Breast epithelium (tissue), 3 donors: ENCODE data around the gene RBBP5.

Source experiments
- POLR2A ChIP-seq: fragments of 450-650 bp; IDR thresholded peaks from one replicate; pipeline ENCODE4 v1.6.1; 2016; ENCODE audit warnings: antibody characterized with exemption, mild to moderate bottlenecking, moderate library complexity
- POLR2AphosphoS5 ChIP-seq, 3 donors: sonication (generic); formaldehyde crosslinking; IDR thresholded peaks; one replicate each; pipeline ENCODE4 v1.6.1; 2017; ENCODE audit warnings: antibody characterized with exemption in 3 of 3
- TF ChIP-seq, protein P1 (sequence below), 3 donors: fragments of 450-650 bp; IDR thresholded peaks; one replicate each; pipeline ENCODE4 v1.5.1; 2016 to 2017; ENCODE audit warnings: antibody characterized with exemption in 3 of 3, mild to moderate bottlenecking in 3 of 3, moderate library complexity in 3 of 3

DNA sequence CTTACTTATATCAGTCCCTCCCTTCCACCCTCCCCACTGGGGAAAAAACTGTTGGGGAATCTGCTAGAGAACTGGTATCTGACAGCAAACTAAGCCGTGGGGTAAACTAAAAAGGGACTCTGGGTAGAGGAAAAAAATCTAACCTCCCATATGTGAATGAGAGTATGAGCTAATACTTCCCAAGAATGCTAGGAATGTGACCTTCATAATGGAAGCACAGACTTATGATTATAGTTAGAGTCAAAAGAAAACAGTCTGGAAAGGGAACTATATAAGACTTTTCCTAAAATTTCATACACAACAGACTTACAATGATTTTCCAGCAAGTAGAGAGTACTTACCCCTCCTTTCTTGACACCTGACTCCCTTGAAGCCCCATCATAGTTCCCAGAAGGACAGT, 23.0 kb upstream of the RBBP5 start:
- no peak for TF ChIP-seq POLR2A
- no peak for TF ChIP-seq POLR2AphosphoS5 (IDR thresholded peaks at IDR 0.05)
- TF ChIP-seq, protein P1, sequence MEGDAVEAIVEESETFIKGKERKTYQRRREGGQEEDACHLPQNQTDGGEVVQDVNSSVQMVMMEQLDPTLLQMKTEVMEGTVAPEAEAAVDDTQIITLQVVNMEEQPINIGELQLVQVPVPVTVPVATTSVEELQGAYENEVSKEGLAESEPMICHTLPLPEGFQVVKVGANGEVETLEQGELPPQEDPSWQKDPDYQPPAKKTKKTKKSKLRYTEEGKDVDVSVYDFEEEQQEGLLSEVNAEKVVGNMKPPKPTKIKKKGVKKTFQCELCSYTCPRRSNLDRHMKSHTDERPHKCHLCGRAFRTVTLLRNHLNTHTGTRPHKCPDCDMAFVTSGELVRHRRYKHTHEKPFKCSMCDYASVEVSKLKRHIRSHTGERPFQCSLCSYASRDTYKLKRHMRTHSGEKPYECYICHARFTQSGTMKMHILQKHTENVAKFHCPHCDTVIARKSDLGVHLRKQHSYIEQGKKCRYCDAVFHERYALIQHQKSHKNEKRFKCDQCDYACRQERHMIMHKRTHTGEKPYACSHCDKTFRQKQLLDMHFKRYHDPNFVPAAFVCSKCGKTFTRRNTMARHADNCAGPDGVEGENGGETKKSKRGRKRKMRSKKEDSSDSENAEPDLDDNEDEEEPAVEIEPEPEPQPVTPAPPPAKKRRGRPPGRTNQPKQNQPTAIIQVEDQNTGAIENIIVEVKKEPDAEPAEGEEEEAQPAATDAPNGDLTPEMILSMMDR (IDR thresholded peaks at IDR 0.05) = no peak
